Sigmoid colon (tissue), 3 donors: ENCODE data around the gene PPP1R12B.
"Not testable (repeated sequence)": the region's sequence is repeated elsewhere in the genome, so short reads cannot be mapped to it uniquely, and the experiment has no call there.

Source experiments
- CTCF ChIP-seq, 4 experiments: fragments of 450-650 bp in 3 of 4; fragments of 200-600 bp in 1 of 4; IDR thresholded peaks; one replicate each; pipeline ENCODE4 v1.5.1; 2016 to 2019; ENCODE audit warnings: antibody characterized with exemption in 4 of 4, mild to moderate bottlenecking in 3 of 4, moderate library complexity in 2 of 4
- POLR2A ChIP-seq, 2 donors: fragments of 450-650 bp; IDR thresholded peaks; one replicate each; pipeline ENCODE4 v1.6.1; 2016; ENCODE audit warnings: antibody characterized with exemption in 2 of 2, mild to moderate bottlenecking in 2 of 2, moderate library complexity in 2 of 2

GRCh38 chr1:202488178-202488649, 139.7 kb downstream of the PPP1R12B start:
- TF ChIP-seq CTCF, POLR2A (IDR thresholded peaks at IDR 0.05): not testable (repeated sequence)
